Mononuclear cell (primary cell): ENCODE data around the gene SOX8. TPM values are rescaled to one million over a fixed set of nuclear protein-coding genes. Genes with fewer than 3 reads are reported as not detected.

Source experiments
- total RNA-seq: library from RNA; depleted of rRNA; stranded (reverse); fragments of >200 nt; gene quantifications from one replicate; pipeline ENCODE4 v1.2.3, GENCODE V29; 2012

Gene SOX8
- total RNA-seq, 1 donor: 1.0 TPM

Other genes with a start within 250 kb of the SOX8 start
- 22.7 TPM for gene CIAO3, start 240.8 kb upstream of the SOX8 start, total RNA-seq
- gene MSLN, start 221.0 kb upstream of the SOX8 start, total RNA-seq: 0.21 TPM
- 10.4 TPM for gene RPUSD1, start 193.4 kb upstream of the SOX8 start, total RNA-seq
- gene CHTF18, start 193.2 kb upstream of the SOX8 start, total RNA-seq: 8.8 TPM
- gene GNG13, start 181.0 kb upstream of the SOX8 start, total RNA-seq: not detected
- gene LMF1, start 10.8 kb upstream of the SOX8 start, total RNA-seq: 17.4 TPM
- not detected for gene SSTR5, start 91.0 kb downstream of the SOX8 start, total RNA-seq
- not detected for gene C1QTNF8, start 114.5 kb downstream of the SOX8 start, total RNA-seq
- gene CACNA1H, start 171.3 kb downstream of the SOX8 start, total RNA-seq: 0.52 TPM
- gene TPSG1, start 243.5 kb downstream of the SOX8 start, total RNA-seq: not detected
- not detected for gene TPSB2, start 248.4 kb downstream of the SOX8 start, total RNA-seq